Right lobe of liver (tissue), 4 donors: ENCODE results near the gene PGBD5.

ENCODE experiments used
- POLR2A ChIP-seq: fragments of 450-650 bp; IDR thresholded peaks from one replicate; pipeline ENCODE4 v1.6.1; 2017; ENCODE audit warnings: antibody characterized with exemption, mild to moderate bottlenecking
- TF ChIP-seq, protein P1 (sequence below), 4 donors: fragments of 200-600 bp in 3 of 4; fragments of 450-650 bp in 1 of 4; IDR thresholded peaks; one replicate each; pipeline versions ENCODE4 v1.5.1 to v1.8.0; 2016 to 2022; ENCODE audit warnings: antibody characterized with exemption in 4 of 4, mild to moderate bottlenecking in 2 of 4
- donor health status: DM: no; HTN: no; CAD: no.
- donor health status: DM: no; HTN: no; CAD: no.
- donor health status: DM: no; HTN: yes; CAD: no.

DNA sequence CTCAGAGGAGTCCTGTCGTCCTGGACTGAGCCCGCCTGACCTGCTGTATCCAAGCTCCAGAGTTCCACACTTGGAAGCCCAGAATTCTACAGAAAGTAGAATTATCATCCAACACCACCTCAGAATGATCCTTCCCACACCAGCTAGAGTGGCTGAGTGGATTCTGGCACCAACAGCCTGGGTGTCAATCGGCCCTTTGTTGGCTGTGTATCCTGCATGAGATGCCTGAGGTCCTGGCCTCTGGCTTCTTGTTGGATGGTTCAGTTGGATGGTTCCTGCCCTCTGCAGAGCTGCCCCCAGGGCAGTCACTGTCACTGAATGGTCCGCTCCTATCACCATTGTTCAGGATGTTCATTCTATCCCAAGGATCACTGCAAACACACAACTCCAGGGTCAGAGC lies 49.8 kb downstream of the PGBD5 start:
- TF ChIP-seq, protein P1, sequence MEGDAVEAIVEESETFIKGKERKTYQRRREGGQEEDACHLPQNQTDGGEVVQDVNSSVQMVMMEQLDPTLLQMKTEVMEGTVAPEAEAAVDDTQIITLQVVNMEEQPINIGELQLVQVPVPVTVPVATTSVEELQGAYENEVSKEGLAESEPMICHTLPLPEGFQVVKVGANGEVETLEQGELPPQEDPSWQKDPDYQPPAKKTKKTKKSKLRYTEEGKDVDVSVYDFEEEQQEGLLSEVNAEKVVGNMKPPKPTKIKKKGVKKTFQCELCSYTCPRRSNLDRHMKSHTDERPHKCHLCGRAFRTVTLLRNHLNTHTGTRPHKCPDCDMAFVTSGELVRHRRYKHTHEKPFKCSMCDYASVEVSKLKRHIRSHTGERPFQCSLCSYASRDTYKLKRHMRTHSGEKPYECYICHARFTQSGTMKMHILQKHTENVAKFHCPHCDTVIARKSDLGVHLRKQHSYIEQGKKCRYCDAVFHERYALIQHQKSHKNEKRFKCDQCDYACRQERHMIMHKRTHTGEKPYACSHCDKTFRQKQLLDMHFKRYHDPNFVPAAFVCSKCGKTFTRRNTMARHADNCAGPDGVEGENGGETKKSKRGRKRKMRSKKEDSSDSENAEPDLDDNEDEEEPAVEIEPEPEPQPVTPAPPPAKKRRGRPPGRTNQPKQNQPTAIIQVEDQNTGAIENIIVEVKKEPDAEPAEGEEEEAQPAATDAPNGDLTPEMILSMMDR (IDR thresholded peaks at IDR 0.05) = no peak
- no peak for TF ChIP-seq POLR2A
